IMR-90 (cell line): ENCODE results near the gene EAF1. TPM values are rescaled to one million over a fixed set of nuclear protein-coding genes. Genes with fewer than 3 reads are reported as not detected.

Experiments
- ATAC-seq: fragments of 200-7000 bp; cut with Tn5 transposase; 2 replicates; pipeline ENCODE4 v1.9.1; 2020; ENCODE audit warnings: low read depth, mild to moderate bottlenecking, moderate library complexity
- BruUV-seq: library from RNA; stranded (reverse); fragments of 400-500 nt; replicated peaks from 2 replicates; lab custom pipeline; 2021; lab: Mats Ljungman, UMichigan
- CTCF ChIA-PET: fragments of 300-600 bp; formaldehyde crosslinking; extraction: SDS; loops from one replicate; lab custom pipeline; 2021; ENCODE audit warnings: antibody characterized with exemption; lab: Yijun Ruan, JAX
- POLR2A ChIA-PET: fragments of 300-600 bp; sonication (Branson Sonifier 250); formaldehyde crosslinking; loops from one replicate; lab custom pipeline; 2022; ENCODE audit warnings: antibody characterized with exemption; ENCODE audit not compliant: unreplicated experiment; lab: Charles Lee
- DNase-seq: peaks from one replicate; pipeline ENCODE4 v3.0.0; 2013
- H2AFZ ChIP-seq: replicated peaks from 2 replicates; pipeline ENCODE3; 2013; ENCODE audit warnings: low read length, mild to moderate bottlenecking; ENCODE audit not compliant: poor library complexity
- H2AK5ac ChIP-seq: 2 replicates; pipeline ENCODE4 v1.6.1; 2013; ENCODE audit warnings: low read depth, low read length, inconsistent platforms
- H2AK9ac ChIP-seq: replicated peaks from 2 replicates; pipeline ENCODE3; 2013; ENCODE audit warnings: mild to moderate bottlenecking, low read depth, low read length, moderate library complexity; ENCODE audit not compliant: poor library complexity
- H2BK120ac ChIP-seq: 2 replicates; pipeline ENCODE4 v1.6.1; 2013; ENCODE audit warnings: low read depth, low read length, inconsistent platforms
- H2BK15ac ChIP-seq: 3 replicates; pipeline ENCODE4 v1.6.1; 2013; ENCODE audit warnings: low read depth, low read length, inconsistent platforms
- H2BK20ac ChIP-seq: 2 replicates; pipeline ENCODE4 v1.6.1; 2013; ENCODE audit warnings: low read depth, mild to moderate bottlenecking, inconsistent platforms, low read length, moderate library complexity
- H2BK5ac ChIP-seq: 2 replicates; pipeline ENCODE4 v1.6.1; 2013; ENCODE audit warnings: mild to moderate bottlenecking, low read depth, low read length, inconsistent platforms; ENCODE audit not compliant: poor library complexity, severe bottlenecking
- H3K14ac ChIP-seq: replicated peaks from 2 replicates; pipeline ENCODE4 v1.6.1; 2013; ENCODE audit warnings: low read depth, low read length, inconsistent platforms
- H3K18ac ChIP-seq: 2 replicates; pipeline ENCODE4 v1.6.1; 2013; ENCODE audit warnings: low read depth, low read length, control low read depth
- H3K23ac ChIP-seq: 2 replicates; pipeline ENCODE4 v1.6.1; 2013; ENCODE audit warnings: low read depth, low read length, inconsistent platforms
- H3K27ac ChIP-seq: 2 replicates; pipeline ENCODE4 v1.5.1; 2013; ENCODE audit warnings: mild to moderate bottlenecking, control low read depth, low read length; ENCODE audit not compliant: insufficient read depth
- H3K27me3 ChIP-seq: 2 replicates; pipeline ENCODE4 v1.6.1; 2013; ENCODE audit warnings: low read length; ENCODE audit not compliant: control insufficient read depth, insufficient read depth
- H3K36me3 ChIP-seq: 2 replicates; pipeline ENCODE4 v1.6.1; 2013; ENCODE audit warnings: low read length, mixed read lengths; ENCODE audit not compliant: control insufficient read depth, insufficient read depth
- H3K4ac ChIP-seq: 2 replicates; pipeline ENCODE4 v1.6.1; 2013; ENCODE audit warnings: low read depth, low read length, inconsistent platforms
- H3K4me1 ChIP-seq: 2 replicates; pipeline ENCODE4 v1.6.1; 2013; ENCODE audit warnings: low read length, mixed read lengths; ENCODE audit not compliant: control insufficient read depth, insufficient read depth
- H3K4me2 ChIP-seq: 2 replicates; pipeline ENCODE4 v1.6.1; 2013; ENCODE audit warnings: low read depth, mild to moderate bottlenecking, control low read depth, low read length, moderate library complexity
- H3K4me3 ChIP-seq: 2 replicates; pipeline ENCODE4 v1.5.1; 2013; ENCODE audit warnings: low read depth, mild to moderate bottlenecking, control low read depth, low read length, moderate library complexity; ENCODE audit not compliant: insufficient read depth
- H3K56ac ChIP-seq: 2 replicates; pipeline ENCODE4 v1.6.1; 2013; ENCODE audit warnings: low read length, inconsistent platforms; ENCODE audit not compliant: insufficient read depth; ENCODE audit errors: extremely low read depth
- H3K79me1 ChIP-seq, 2 experiments: 2 replicates each; pipeline ENCODE4 v1.6.1; 2013; ENCODE audit warnings: low read length in 2 of 2, inconsistent platforms in 1 of 2, low read depth in 1 of 2
- H3K9ac ChIP-seq: 2 replicates; pipeline ENCODE4 v1.6.1; 2013; ENCODE audit warnings: low read depth, low read length, control low read depth
- H3K9me1 ChIP-seq: 2 replicates; pipeline ENCODE4 v1.6.1; 2013; ENCODE audit warnings: low read length, inconsistent platforms; ENCODE audit not compliant: insufficient read depth
- H3K9me3 ChIP-seq: 2 replicates; pipeline ENCODE4 v1.6.1; 2013; ENCODE audit warnings: low read length; ENCODE audit not compliant: control insufficient read depth, insufficient read depth
- H4K20me1 ChIP-seq: 2 replicates; pipeline ENCODE4 v1.6.1; 2013; ENCODE audit warnings: low read length, inconsistent platforms; ENCODE audit not compliant: insufficient read depth
- H4K5ac ChIP-seq: 2 replicates; pipeline ENCODE4 v1.6.1; 2013; ENCODE audit warnings: mild to moderate bottlenecking, low read depth, low read length, control low read depth
- H4K8ac ChIP-seq, 2 experiments: 2 replicates each; pipeline ENCODE4 v1.6.1; 2013; ENCODE audit warnings: low read depth in 2 of 2, low read length in 2 of 2, control low read depth in 1 of 2, inconsistent platforms in 1 of 2
- H4K91ac ChIP-seq: 2 replicates; pipeline ENCODE4 v1.6.1; 2013; ENCODE audit warnings: low read depth, low read length, inconsistent platforms; ENCODE audit not compliant: insufficient read depth
- ELK1 ChIP-seq: fragments of 150-350 bp; IDR thresholded peaks from 2 replicates; pipeline ENCODE4 v1.6.1; 2016; ENCODE audit warnings: low read depth, mild to moderate bottlenecking, low read length, moderate library complexity, borderline replicate concordance
- MAFK ChIP-seq: IDR thresholded peaks from 2 replicates; pipeline ENCODE4 v1.6.1; 2012; ENCODE audit warnings: low read depth, low read length, improper control_type of control experiment
- POLR2A ChIP-seq: IDR thresholded peaks from 2 replicates; pipeline ENCODE4 v1.6.1; 2012; ENCODE audit warnings: mild to moderate bottlenecking, low read depth, low read length
- RAD21 ChIP-seq: IDR thresholded peaks from 2 replicates; pipeline ENCODE4 v1.6.1; 2012; ENCODE audit warnings: low read length, improper control_type of control experiment
- RCOR1 ChIP-seq: IDR thresholded peaks from 2 replicates; pipeline ENCODE4 v1.6.1; 2012; ENCODE audit warnings: mild to moderate bottlenecking, low read length, improper control_type of control experiment; ENCODE audit not compliant: insufficient replicate concordance
- USF2 ChIP-seq: fragments of 150-350 bp; IDR thresholded peaks from 2 replicates; pipeline ENCODE4 v1.6.1; 2017; ENCODE audit warnings: mild to moderate bottlenecking, antibody characterized with exemption, low read length, low read depth
- WGBS, 2 experiments: methylation state at CpG; one replicate each; pipeline versions ENCODE4 v1.1.5 to v1.1.7; 2013; ENCODE audit warnings: missing lambda C conversion rate in 2 of 2; ENCODE audit not compliant: insufficient read length in 1 of 2; ENCODE audit errors: extremely low coverage in 2 of 2; 5-methylcytosine and 5-hydroxymethylcytosine counted together
- dilution Hi-C: fragments of 300-500 bp; cut with HindIII; formaldehyde crosslinking; loops from one replicate; pipeline ENCODE4 v1.14.3; 2018; ENCODE audit warnings: low sequenced_read_pairs; ENCODE audit not compliant: unreplicated experiment
- in situ Hi-C: fragments of 300-500 bp; cut with MboI; formaldehyde crosslinking; loops from 3 replicates; pipeline ENCODE4 v1.14.3; 2019; ENCODE audit warnings: low sequenced_read_pairs, inconsistent platforms, mixed read lengths
- intact Hi-C: fragments of 100-400 bp; cut with micrococcal nuclease; formaldehyde crosslinking; loops from 2 replicates; pipeline ENCODE4 v1.10.0; 2022
- polyA plus RNA-seq, 3 experiments: library from polyadenylated mRNA; depleted of rRNA; stranded (reverse); fragments of >200 nt; gene quantifications; 2 replicates each; pipeline ENCODE4 v1.2.3, GENCODE V29; 2012; ENCODE audit warnings: low replicate concordance in 1 of 3
- total RNA-seq: library from RNA; depleted of rRNA; stranded (reverse); fragments of >200 nt; gene quantifications from 2 replicates; pipeline ENCODE4 v1.2.3, GENCODE V29; 2012

The EAF1 gene
- total and polyA plus RNA-seq, 2 of the 4 experiments (the other 2 are of a cell fraction) = 7.0 to 21.3 TPM

- DNase-seq (no peak), ATAC-seq (no peak)
- dilution Hi-C loops = no loop called here
- no peak overlapping the region for H3K23ac ChIP-seq
- H3K36me3 ChIP-seq = peaks cover 49% of the 10 kb centered on the region
- no peak overlapping the region for H3K18ac ChIP-seq
- no peak overlapping the region for H3K27ac ChIP-seq
- peaks cover 8 to 24% of the 10 kb centered on the region in 2 experiments; a peak in 3 of 4 replicates for H3K79me1 ChIP-seq
- no peak overlapping the region for H2AFZ ChIP-seq
- no peak overlapping the region for H2BK15ac ChIP-seq
- H4K91ac ChIP-seq = no peak overlapping the region
- 100% methylated on average over 3 of the region's 6 CpGs; no CpG with 5 or more reads in 1 of the 2 experiments for WGBS, 2 experiments
- H4K5ac ChIP-seq = no peak overlapping the region
- H3K9ac ChIP-seq = no peak overlapping the region
- no peak overlapping the region for H3K4me2 ChIP-seq
- no peaks in the 10 kb centered on the region for H3K4me1 ChIP-seq
- H3K9me3 ChIP-seq = no peaks in the 10 kb centered on the region
- no peak overlapping the region for H3K4me3 ChIP-seq
- no peak overlapping the region for H3K56ac ChIP-seq
- ChIA-PET POLR2A (no interaction called here), CTCF (no interaction called here)
- no peak overlapping the region for H2BK120ac ChIP-seq
- H4K8ac ChIP-seq = no peak overlapping the region
- H2BK5ac ChIP-seq = no peak overlapping the region
- H3K27me3 ChIP-seq = no peaks in the 10 kb centered on the region
- H2BK20ac ChIP-seq = no peak overlapping the region
- peaks cover 7% of the 10 kb centered on the region; the same call in 1 of the 2 replicates for H3K9me1 ChIP-seq
- in situ Hi-C loops = no loop called here
- intact Hi-C loops = no loop called here
- BruUV-seq = no TSS peak
- no peak overlapping the region for H2AK9ac ChIP-seq
- H3K14ac ChIP-seq = no peak overlapping the region
- TF ChIP-seq USF2 (no peak), RAD21 (no peak), RCOR1 (no peak), POLR2A (no peak), MAFK (no peak), ELK1 (no peak)
- no peak overlapping the region for H3K4ac ChIP-seq
- no peaks in the 10 kb centered on the region; the same call in 1 of the 2 replicates for H4K20me1 ChIP-seq
- H2AK5ac ChIP-seq = no peak overlapping the region
Observed at GRCh38 chr3:15436246-15436645, 8.8 kb downstream of the EAF1 start.
